BE2C (cell line): ENCODE measurements around the gene TMEFF1.

Experiments
- DNase-seq: peaks from one replicate; pipeline ENCODE4 v3.0.0-alpha.2; 2020
- H3K27me3 ChIP-seq: fragments of 250-450 bp; sonication (Bioruptor Pico); 2 replicates; pipeline ENCODE4 v1.5.1; 2020; ENCODE audit warnings: mild to moderate bottlenecking
- H3K36me3 ChIP-seq: fragments of 250-450 bp; sonication (Bioruptor Pico); 2 replicates; pipeline ENCODE4 v1.5.1; 2020; ENCODE audit warnings: mild to moderate bottlenecking
- H3K4me1 ChIP-seq: fragments of 250-450 bp; sonication (Bioruptor Pico); 2 replicates; pipeline ENCODE4 v1.5.1; 2020
- H3K4me3 ChIP-seq: 2 replicates; pipeline ENCODE4 v1.5.1; 2011; ENCODE audit warnings: low read depth, low read length
- H3K9me3 ChIP-seq: fragments of 250-450 bp; sonication (Bioruptor Pico); 2 replicates; pipeline ENCODE4 v1.5.1; 2020
- CTCF ChIP-seq: IDR thresholded peaks from 2 replicates; pipeline ENCODE4 v1.5.1; 2012; ENCODE audit warnings: mild to moderate bottlenecking, low read depth, low read length

The TMEFF1 gene

DNA sequence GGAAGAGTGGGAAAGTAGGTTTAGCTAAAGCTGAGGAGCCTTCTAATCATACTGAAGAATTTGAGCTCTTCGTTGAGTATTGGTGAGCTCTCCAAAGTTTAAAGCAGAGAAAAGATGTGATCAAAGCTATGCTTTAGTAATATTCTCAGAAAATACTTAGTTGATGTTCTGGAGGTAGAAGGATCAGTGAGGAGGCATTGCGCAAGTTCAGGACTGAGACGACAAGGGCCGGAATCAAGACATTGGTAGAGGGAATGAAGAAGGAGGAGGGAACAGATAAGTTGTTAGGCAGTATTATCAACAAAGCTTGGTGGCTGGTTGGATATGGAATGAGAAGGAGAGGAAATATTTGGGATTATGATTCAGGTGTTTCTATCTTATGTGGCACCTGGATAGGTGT, 112.0 kb downstream of the TMEFF1 start:
- no peak for TF ChIP-seq CTCF
- no peak for DNase-seq
- Histone ChIP-seq H3K27me3 (no peaks in the 10 kb centered on the region), H3K4me1 (no peaks in the 10 kb centered on the region), H3K9me3 (no peaks in the 10 kb centered on the region), H3K4me3 (no peak overlapping the region), H3K36me3 (no peaks in the 10 kb centered on the region)

DNA sequence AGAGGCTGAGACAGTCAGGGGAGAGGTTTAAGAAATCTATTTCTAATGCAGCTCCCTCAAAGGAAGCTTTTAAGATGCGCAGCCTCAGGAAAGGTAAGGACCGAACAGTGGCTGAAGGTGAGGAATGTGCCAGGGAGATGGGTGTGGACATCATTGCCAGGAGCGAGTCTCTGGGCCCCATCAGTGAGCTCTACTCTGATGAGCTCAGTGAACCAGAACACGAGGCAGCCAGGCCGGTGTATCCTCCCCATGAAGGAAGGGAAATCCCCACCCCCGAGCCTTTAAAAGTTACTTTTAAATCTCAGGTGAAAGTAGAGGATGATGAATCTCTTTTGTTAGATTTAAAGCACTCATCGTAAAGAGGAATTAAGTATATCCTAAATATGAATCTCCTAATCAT, 113.1 kb downstream of the TMEFF1 start:
- H3K4me3 ChIP-seq, result no peak overlapping the region
- H3K36me3 ChIP-seq, result no peaks in the 10 kb centered on the region
- no peaks in the 10 kb centered on the region for H3K4me1 ChIP-seq
- no peak for TF ChIP-seq CTCF
- DNase-seq, result no peak
- H3K9me3 ChIP-seq, result no peaks in the 10 kb centered on the region
- H3K27me3 ChIP-seq, result no peaks in the 10 kb centered on the region

GRCh38 chr9:100587375-100587774, 114.4 kb downstream of the TMEFF1 start:
- Histone ChIP-seq H3K9me3 (no peaks in the 10 kb centered on the region), H3K27me3 (no peaks in the 10 kb centered on the region), H3K4me1 (no peaks in the 10 kb centered on the region), H3K36me3 (no peaks in the 10 kb centered on the region), H3K4me3 (no peak overlapping the region)
- no peak for DNase-seq
- no peak for TF ChIP-seq CTCF

- Histone ChIP-seq H3K9me3 (no peaks in the 10 kb centered on the region), H3K27me3 (no peaks in the 10 kb centered on the region), H3K36me3 (no peaks in the 10 kb centered on the region), H3K4me1 (no peaks in the 10 kb centered on the region), H3K4me3 (no peak overlapping the region)
- no peak for TF ChIP-seq CTCF
- DNase-seq, result no peak
Measured at GRCh38 chr9:100589582-100589981, 116.6 kb downstream of the TMEFF1 start.

- H3K4me3 ChIP-seq, result no peak overlapping the region
- TF ChIP-seq CTCF, result no peak
- H3K27me3 ChIP-seq, result no peaks in the 10 kb centered on the region
- no peaks in the 10 kb centered on the region for H3K36me3 ChIP-seq
- DNase-seq, result no peak
- no peaks in the 10 kb centered on the region for H3K4me1 ChIP-seq
- H3K9me3 ChIP-seq, result no peaks in the 10 kb centered on the region
Measured at GRCh38 chr9:100590481-100590880, 117.5 kb downstream of the TMEFF1 start.

DNA sequence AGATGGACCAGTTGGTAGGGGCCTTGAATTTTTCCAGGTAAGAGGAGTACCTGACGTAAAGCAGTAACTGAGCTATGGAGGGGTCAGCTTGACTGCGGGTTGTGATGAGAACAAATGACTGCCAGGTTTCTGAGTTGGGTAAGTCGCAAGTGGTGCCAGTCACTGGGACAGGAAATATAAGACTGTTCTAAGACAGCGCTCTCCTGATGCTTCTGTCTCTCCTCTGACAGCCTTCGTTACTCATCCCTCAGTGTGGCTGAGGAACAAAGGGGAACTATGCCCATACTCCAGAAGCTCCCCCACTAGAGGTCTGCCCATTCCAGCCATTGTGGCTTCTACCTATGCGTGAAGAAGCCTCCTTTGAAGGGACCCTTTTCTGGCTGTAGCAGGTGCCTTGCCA, 118.2 kb downstream of the TMEFF1 start:
- H3K36me3 ChIP-seq, result no peaks in the 10 kb centered on the region
- TF ChIP-seq CTCF, result no peak
- DNase-seq, result no peak
- no peaks in the 10 kb centered on the region for H3K9me3 ChIP-seq
- no peaks in the 10 kb centered on the region for H3K4me1 ChIP-seq
- no peak overlapping the region for H3K4me3 ChIP-seq
- H3K27me3 ChIP-seq, result no peaks in the 10 kb centered on the region
